CD4-positive, alpha-beta T cell treated with Interleukin-2 at 100 ng/mL for 4 hours (primary cell): Measurements from ENCODE around the gene COX6B2.

Experiments
- DNase-seq: peaks from one replicate; pipeline ENCODE4 v3.0.0-alpha.2; 2020; ENCODE audit warnings: low spot score

Gene COX6B2

GRCh38 chr19:55312621-55313512 lies 41.7 kb downstream of the COX6B2 start:
- DNase-seq = no peak

- DNase-seq = no peak
Measured at GRCh38 chr19:55311797-55312196, 42.7 kb downstream of the COX6B2 start.

GRCh38 chr19:55311397-55311796 lies 43.1 kb downstream of the COX6B2 start:
- DNase-seq = no peak

GRCh38 chr19:55310498-55310897 lies 44.0 kb downstream of the COX6B2 start:
- DNase-seq = no peak

- no peak for DNase-seq
Measured at GRCh38 chr19:55309448-55309847, 45.1 kb downstream of the COX6B2 start.

- no peak for DNase-seq
Measured at GRCh38 chr19:55308281-55308680, 46.2 kb downstream of the COX6B2 start.

- DNase-seq = no peak
Measured at GRCh38 chr19:55306712-55307111, 47.8 kb downstream of the COX6B2 start.

- no peak for DNase-seq
Measured at GRCh38 chr19:55305983-55306562, 48.4 kb downstream of the COX6B2 start.

GRCh38 chr19:55305491-55305890 lies 49.0 kb downstream of the COX6B2 start:
- peak; percentile 62 for DNase-seq

GRCh38 chr19:55304980-55305379 lies 49.5 kb downstream of the COX6B2 start:
- no peak for DNase-seq

GRCh38 chr19:55304279-55304978 lies 50.1 kb downstream of the COX6B2 start:
- no peak for DNase-seq

- DNase-seq = no peak
Measured at GRCh38 chr19:55303477-55303876, 51.0 kb downstream of the COX6B2 start.

- no peak for DNase-seq
Measured at GRCh38 chr19:55302318-55302703, 52.2 kb downstream of the COX6B2 start.

- DNase-seq = peak; percentile 92
Measured at GRCh38 chr19:55301459-55302317, 52.8 kb downstream of the COX6B2 start.

GRCh38 chr19:55300886-55301458 lies 53.5 kb downstream of the COX6B2 start:
- no peak for DNase-seq

- DNase-seq = no peak
Measured at GRCh38 chr19:55299991-55300390, 54.5 kb downstream of the COX6B2 start.
